GM12878 (cell line): ENCODE results near the gene GSTA4.

Experiments used
- CREB1 ChIP-seq: IDR thresholded peaks from 2 replicates; pipeline ENCODE4 v1.6.1; 2012; ENCODE audit warnings: low read depth, mild to moderate bottlenecking, inconsistent platforms
- CTCF ChIP-seq, 3 experiments: IDR thresholded peaks in 2 of 3; conservative IDR thresholded peaks in 1 of 3; 2 replicates each; pipeline ENCODE4 v1.5.1; 2011; ENCODE audit warnings: low read depth in 3 of 3, low read length in 3 of 3, mild to moderate bottlenecking in 3 of 3, control low read depth in 2 of 3, moderate library complexity in 2 of 3, inconsistent platforms in 1 of 3, mixed read lengths in 1 of 3; ENCODE audit not compliant: control insufficient read depth in 2 of 3, insufficient read depth in 1 of 3; ENCODE audit errors: extremely low read depth in 1 of 3
- EGR1 ChIP-seq, 2 experiments: IDR thresholded peaks; 1 replicate in 1 of 2; 2 replicates in 1 of 2; pipeline ENCODE4 v1.6.1; 2011 to 2012; ENCODE audit warnings: low read depth in 2 of 2, low read length in 2 of 2, borderline replicate concordance in 1 of 2, mild to moderate bottlenecking in 1 of 2, moderate library complexity in 1 of 2
- KAT2A ChIP-seq: conservative IDR thresholded peaks from 2 replicates; pipeline ENCODE4 v1.6.1; 2011; ENCODE audit warnings: low read depth, low read length; ENCODE audit not compliant: control insufficient read depth
- MAX ChIP-seq: IDR thresholded peaks from 2 replicates; pipeline ENCODE4 v1.6.1; 2012; ENCODE audit warnings: low read depth, low read length, improper control_type of control experiment
- NKRF ChIP-seq: fragments of 450-650 bp; conservative IDR thresholded peaks from 2 replicates; pipeline ENCODE4 v1.6.1; 2017; ENCODE audit warnings: mild to moderate bottlenecking, moderate library complexity
- PAX5 ChIP-seq: IDR thresholded peaks from 2 replicates; pipeline ENCODE4 v1.6.1; 2011; ENCODE audit warnings: low read depth, low read length, borderline replicate concordance
- POLR2AphosphoS5 ChIP-seq: IDR thresholded peaks from 2 replicates; pipeline ENCODE4 v1.6.1; 2011; ENCODE audit warnings: mild to moderate bottlenecking, low read length, inconsistent platforms
- RFX5 ChIP-seq: IDR thresholded peaks from 2 replicates; pipeline ENCODE4 v1.6.1; 2011; ENCODE audit warnings: low read depth, low read length, improper control_type of control experiment
- RUNX3 ChIP-seq: IDR thresholded peaks from 2 replicates; pipeline ENCODE4 v1.6.1; 2012; ENCODE audit warnings: low read length, inconsistent platforms
- SIN3A ChIP-seq: IDR thresholded peaks from 2 replicates; pipeline ENCODE4 v1.6.1; 2012; ENCODE audit warnings: low read depth, low read length, improper control_type of control experiment

- no peak for TF ChIP-seq CTCF (IDR thresholded peaks at IDR 0.05 in 2 of 3, conservative IDR thresholded peaks at IDR 0.05 in 1 of 3; ENCODE audit: control insufficient read depth in 2 of 3, extremely low read depth in 1 of 3, insufficient read depth in 1 of 3, low read depth in 3 of 3, low read length in 3 of 3)
- TF ChIP-seq POLR2AphosphoS5 = no peak
- TF ChIP-seq RUNX3 = no peak
- TF ChIP-seq RFX5 = no peak
- TF ChIP-seq SIN3A = no peak
- no peak for TF ChIP-seq MAX
- TF ChIP-seq NKRF = no peak
- no peak for TF ChIP-seq PAX5
- no peak for TF ChIP-seq EGR1 (IDR thresholded peaks at IDR 0.05; ENCODE audit: borderline replicate concordance in 1 of 2, low read depth in 2 of 2, low read length in 2 of 2)
- no peak for TF ChIP-seq CREB1
- no peak for TF ChIP-seq KAT2A
Observed at GRCh38 chr6:52972989-52973388, 22.1 kb downstream of the GSTA4 start.
